Right lobe of liver (tissue), 4 donors: Measurements from ENCODE around the gene AKAP12.

ENCODE experiments used
- POLR2A ChIP-seq: fragments of 450-650 bp; IDR thresholded peaks from one replicate; pipeline ENCODE4 v1.6.1; 2017; ENCODE audit warnings: antibody characterized with exemption, mild to moderate bottlenecking
- TF ChIP-seq, protein P1 (sequence below), 4 donors: fragments of 200-600 bp in 3 of 4; fragments of 450-650 bp in 1 of 4; IDR thresholded peaks; one replicate each; pipeline versions ENCODE4 v1.5.1 to v1.8.0; 2016 to 2022; ENCODE audit warnings: antibody characterized with exemption in 4 of 4, mild to moderate bottlenecking in 2 of 4
- donor health status: DM: no; HTN: no; CAD: no.
- donor health status: DM: no; HTN: no; CAD: no.
- donor health status: DM: no; HTN: yes; CAD: no.

GRCh38 chr6:151349651-151350270, 110.0 kb downstream of the AKAP12 start:
- TF ChIP-seq, protein P1, sequence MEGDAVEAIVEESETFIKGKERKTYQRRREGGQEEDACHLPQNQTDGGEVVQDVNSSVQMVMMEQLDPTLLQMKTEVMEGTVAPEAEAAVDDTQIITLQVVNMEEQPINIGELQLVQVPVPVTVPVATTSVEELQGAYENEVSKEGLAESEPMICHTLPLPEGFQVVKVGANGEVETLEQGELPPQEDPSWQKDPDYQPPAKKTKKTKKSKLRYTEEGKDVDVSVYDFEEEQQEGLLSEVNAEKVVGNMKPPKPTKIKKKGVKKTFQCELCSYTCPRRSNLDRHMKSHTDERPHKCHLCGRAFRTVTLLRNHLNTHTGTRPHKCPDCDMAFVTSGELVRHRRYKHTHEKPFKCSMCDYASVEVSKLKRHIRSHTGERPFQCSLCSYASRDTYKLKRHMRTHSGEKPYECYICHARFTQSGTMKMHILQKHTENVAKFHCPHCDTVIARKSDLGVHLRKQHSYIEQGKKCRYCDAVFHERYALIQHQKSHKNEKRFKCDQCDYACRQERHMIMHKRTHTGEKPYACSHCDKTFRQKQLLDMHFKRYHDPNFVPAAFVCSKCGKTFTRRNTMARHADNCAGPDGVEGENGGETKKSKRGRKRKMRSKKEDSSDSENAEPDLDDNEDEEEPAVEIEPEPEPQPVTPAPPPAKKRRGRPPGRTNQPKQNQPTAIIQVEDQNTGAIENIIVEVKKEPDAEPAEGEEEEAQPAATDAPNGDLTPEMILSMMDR (IDR thresholded peaks at IDR 0.05) = no peak
- no peak for TF ChIP-seq POLR2A
